CD14-positive monocyte (primary cell): Measurements from ENCODE around the gene ADGRF3. TPM values are rescaled to one million over a fixed set of nuclear protein-coding genes. Genes with fewer than 3 reads are reported as not detected.

ENCODE experiments used
- DNase-seq, 3 donors: peaks; one replicate each; pipeline ENCODE4 v3.0.0-alpha.2; 2011 to 2022
- H2AFZ ChIP-seq: 2 replicates; pipeline ENCODE4 v1.6.0; 2012; ENCODE audit warnings: mild to moderate bottlenecking, low read depth, low read length, inconsistent platforms; ENCODE audit not compliant: insufficient read depth, poor library complexity, severe bottlenecking
- H3K27ac ChIP-seq, 2 donors: 1 replicate in 1 of 2; 2 replicates in 1 of 2; pipeline ENCODE4 v1.5.1; 2012 to 2013; ENCODE audit warnings: low read length in 2 of 2, control low read depth in 1 of 2, inconsistent platforms in 1 of 2, low read depth in 1 of 2, mild to moderate bottlenecking in 1 of 2
- H3K27me3 ChIP-seq, 2 donors: one replicate each; pipeline versions ENCODE4 v1.6.0 to v1.6.1; 2011 to 2013; ENCODE audit warnings: low read length in 2 of 2; ENCODE audit not compliant: control insufficient read depth in 2 of 2, insufficient read depth in 2 of 2
- H3K36me3 ChIP-seq, 2 donors: replicated peaks in 1 of 2; 1 replicate in 1 of 2; 2 replicates in 1 of 2; pipeline versions ENCODE4 v1.5.1 to v1.6.1; 2012 to 2013; ENCODE audit warnings: low read length in 2 of 2, control low read depth in 1 of 2, inconsistent platforms in 1 of 2, mild to moderate bottlenecking in 1 of 2; ENCODE audit not compliant: insufficient read depth in 2 of 2, control insufficient read depth in 1 of 2
- H3K4me1 ChIP-seq, 2 donors: 1 replicate in 1 of 2; 2 replicates in 1 of 2; pipeline versions ENCODE4 v1.5.1 to v1.6.1; 2012 to 2013; ENCODE audit warnings: low read length in 2 of 2, control low read depth in 1 of 2, inconsistent platforms in 1 of 2, mild to moderate bottlenecking in 1 of 2, moderate library complexity in 1 of 2; ENCODE audit not compliant: insufficient read depth in 2 of 2, control insufficient read depth in 1 of 2
- H3K4me2 ChIP-seq: replicated peaks from 2 replicates; pipeline ENCODE3; 2012; ENCODE audit warnings: low read length, moderate library complexity, mild to moderate bottlenecking; ENCODE audit not compliant: poor library complexity, severe bottlenecking; ENCODE audit errors: extremely low read depth
- H3K4me3 ChIP-seq, 3 experiments: fragments of 200-600 bp in 1 of 3; sonication (generic) in 1 of 3; replicated peaks in 1 of 3; 1 replicate in 2 of 3; 2 replicates in 1 of 3; pipeline ENCODE4 v1.5.1; 2011 to 2013; ENCODE audit warnings: low read length in 3 of 3, mild to moderate bottlenecking in 3 of 3, control low read depth in 2 of 3, low read depth in 2 of 3, inconsistent platforms in 1 of 3, moderate library complexity in 1 of 3
- H3K79me2 ChIP-seq: 2 replicates; pipeline ENCODE4 v1.6.0; 2012; ENCODE audit warnings: mild to moderate bottlenecking, control low read depth, inconsistent platforms, low read length, moderate library complexity; ENCODE audit not compliant: insufficient read depth
- H3K9ac ChIP-seq: 2 replicates; pipeline ENCODE4 v1.6.0; 2017; ENCODE audit warnings: low read length, mild to moderate bottlenecking; ENCODE audit not compliant: insufficient read depth, poor library complexity, severe bottlenecking
- H3K9me3 ChIP-seq, 2 donors: replicated peaks in 1 of 2; 1 replicate in 1 of 2; 2 replicates in 1 of 2; pipeline versions ENCODE4 v1.5.1 to v1.6.1; 2012 to 2013; ENCODE audit warnings: low read length in 2 of 2, control low read depth in 1 of 2; ENCODE audit not compliant: control insufficient read depth in 1 of 2, insufficient read depth in 1 of 2
- H4K20me1 ChIP-seq: 2 replicates; pipeline ENCODE4 v1.6.0; 2012; ENCODE audit warnings: mild to moderate bottlenecking, low read length, control low read depth, moderate library complexity; ENCODE audit not compliant: insufficient read depth
- H3K27ac Mint-ChIP-seq, 7 donors: one replicate each; pipeline ENCODE4 v1.8.0; 2020; ENCODE audit warnings: mild to moderate bottlenecking in 7 of 7, mixed read lengths in 7 of 7, moderate library complexity in 6 of 7, inconsistent platforms in 2 of 7
- H3K27me3 Mint-ChIP-seq, 3 donors: one replicate each; pipeline ENCODE4 v1.8.0; 2021 to 2022; ENCODE audit warnings: low read depth in 3 of 3, mild to moderate bottlenecking in 3 of 3, mixed read lengths in 3 of 3, moderate library complexity in 3 of 3, inconsistent platforms in 1 of 3
- H3K36me3 Mint-ChIP-seq, 2 donors: one replicate each; pipeline ENCODE4 v1.8.0; 2020; ENCODE audit warnings: mixed read lengths in 2 of 2, inconsistent platforms in 1 of 2, mild to moderate bottlenecking in 1 of 2
- H3K4me1 Mint-ChIP-seq: one replicate; pipeline ENCODE4 v1.8.0; 2020; ENCODE audit warnings: mild to moderate bottlenecking, mixed read lengths
- H3K4me3 Mint-ChIP-seq, 2 donors: one replicate each; pipeline ENCODE4 v1.8.0; 2020; ENCODE audit warnings: mild to moderate bottlenecking in 2 of 2, mixed read lengths in 2 of 2, moderate library complexity in 1 of 2
- H3K9me3 Mint-ChIP-seq, 7 donors: one replicate each; pipeline ENCODE4 v1.8.0; 2020 to 2022; ENCODE audit warnings: mixed read lengths in 7 of 7, mild to moderate bottlenecking in 6 of 7, moderate library complexity in 6 of 7, inconsistent platforms in 2 of 7
- WGBS: methylation state at CpG from one replicate; pipeline ENCODE4 v1.1.5; 2013; ENCODE audit warnings: missing lambda C conversion rate; ENCODE audit not compliant: insufficient coverage; 5-methylcytosine and 5-hydroxymethylcytosine counted together
- intact Hi-C, 2 donors: fragments of 100-400 bp; cut with micrococcal nuclease; formaldehyde crosslinking; loops; one replicate each; pipeline versions ENCODE4 v1.15.0 to v1.15.1; 2023
- polyA plus RNA-seq, 3 donors: library from polyadenylated mRNA; depleted of rRNA in 1 of 3; unstranded in 2 of 3; stranded (reverse) in 1 of 3; fragments of 300-500 nt in 2 of 3; fragments of >200 nt in 1 of 3; fragmentation: Illumina TruSeq in 2 of 3; gene quantifications; 1 replicate in 2 of 3; 2 replicates in 1 of 3; pipeline ENCODE4 v1.2.3, GENCODE V29; 2012 to 2021
- TF ChIP-seq, protein P1 (sequence below): fragments of 200-600 bp; IDR thresholded peaks from one replicate; pipeline ENCODE4 v1.8.0; 2022; ENCODE audit warnings: antibody characterized with exemption, mild to moderate bottlenecking

Gene ADGRF3
- polyA plus RNA-seq, 3 donors, result 0.33 TPM; not detected in 2

- Mint-ChIP-seq H3K36me3 (peaks cover 12 to 16% of the 10 kb centered on the region in 2 donors), H3K4me3 (no peak overlapping the region), H3K27ac (peak overlapping the region in 3 of 7 donors; percentile 0 to 56 (median 8)), H3K27me3 (no peaks in the 10 kb centered on the region), H3K4me1 (peaks cover 3% of the 10 kb centered on the region), H3K9me3 (no peaks in the 10 kb centered on the region)
- DNase-seq, result no peak
- Histone ChIP-seq H4K20me1 (peaks cover 37% of the 10 kb centered on the region), H3K27me3 (no peaks in the 10 kb centered on the region), H3K79me2 (peaks cover 100% of the 10 kb centered on the region), H3K27ac (no peak overlapping the region), H3K4me3 (no peak overlapping the region), H3K36me3 (peaks cover 0 to 19% of the 10 kb centered on the region in 2 donors), H2AFZ (no peak overlapping the region), H3K9ac (no peak overlapping the region), H3K4me2 (no peak overlapping the region), H3K4me1 (no peaks in the 10 kb centered on the region), H3K9me3 (no peaks in the 10 kb centered on the region)
- intact Hi-C loops, result no loop called here
- no CpG with 5 or more reads among the region's 2 CpGs for WGBS
- TF ChIP-seq, protein P1, sequence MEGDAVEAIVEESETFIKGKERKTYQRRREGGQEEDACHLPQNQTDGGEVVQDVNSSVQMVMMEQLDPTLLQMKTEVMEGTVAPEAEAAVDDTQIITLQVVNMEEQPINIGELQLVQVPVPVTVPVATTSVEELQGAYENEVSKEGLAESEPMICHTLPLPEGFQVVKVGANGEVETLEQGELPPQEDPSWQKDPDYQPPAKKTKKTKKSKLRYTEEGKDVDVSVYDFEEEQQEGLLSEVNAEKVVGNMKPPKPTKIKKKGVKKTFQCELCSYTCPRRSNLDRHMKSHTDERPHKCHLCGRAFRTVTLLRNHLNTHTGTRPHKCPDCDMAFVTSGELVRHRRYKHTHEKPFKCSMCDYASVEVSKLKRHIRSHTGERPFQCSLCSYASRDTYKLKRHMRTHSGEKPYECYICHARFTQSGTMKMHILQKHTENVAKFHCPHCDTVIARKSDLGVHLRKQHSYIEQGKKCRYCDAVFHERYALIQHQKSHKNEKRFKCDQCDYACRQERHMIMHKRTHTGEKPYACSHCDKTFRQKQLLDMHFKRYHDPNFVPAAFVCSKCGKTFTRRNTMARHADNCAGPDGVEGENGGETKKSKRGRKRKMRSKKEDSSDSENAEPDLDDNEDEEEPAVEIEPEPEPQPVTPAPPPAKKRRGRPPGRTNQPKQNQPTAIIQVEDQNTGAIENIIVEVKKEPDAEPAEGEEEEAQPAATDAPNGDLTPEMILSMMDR, result no peak
These were observed 10.2 kb upstream of the ADGRF3 start for GRCh38 chr2:26356771-26357170.

DNA sequence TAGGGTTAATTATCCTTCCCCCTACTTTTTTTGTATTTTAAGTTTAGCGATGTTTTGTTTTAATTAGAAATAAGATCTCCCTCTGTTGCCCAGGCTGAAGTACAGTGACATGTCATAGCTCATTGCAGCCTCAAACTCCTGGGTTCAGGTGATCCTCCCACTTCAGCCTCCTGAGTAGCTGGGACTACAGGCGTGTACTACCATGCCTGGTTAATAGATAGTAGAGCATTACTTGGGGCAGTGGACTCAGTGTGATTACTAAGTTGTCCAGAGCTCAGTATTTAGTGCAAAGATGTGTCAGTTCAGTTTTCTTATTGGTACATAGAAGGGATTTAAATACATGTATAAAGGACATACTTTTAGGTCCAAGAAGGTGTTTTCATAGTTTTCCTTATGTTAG is 9.5 kb upstream of the ADGRF3 start:
- WGBS, result no CpG with 5 or more reads among the region's 2 CpGs
- intact Hi-C loops, result no loop called here
- H3K4me1 Mint-ChIP-seq, result peaks cover 3% of the 10 kb centered on the region

More for the DNA sequence above, 9.5 kb upstream of the ADGRF3 start:
- Mint-ChIP-seq H3K36me3 (peaks cover 11 to 14% of the 10 kb centered on the region in 2 donors), H3K27ac (peak overlapping the region in 3 of 7 donors; percentile 12 to 68 (median 53)), H3K9me3 (no peaks in the 10 kb centered on the region), H3K27me3 (no peaks in the 10 kb centered on the region), H3K4me3 (no peak overlapping the region)
- TF ChIP-seq, protein P1, result no peak
- no peaks in the 10 kb centered on the region for H3K4me1 ChIP-seq
- DNase-seq, result no peak
- no peak overlapping the region for H3K9ac ChIP-seq
- H4K20me1 ChIP-seq, result peaks cover 41% of the 10 kb centered on the region
- H3K4me2 ChIP-seq, result no peak overlapping the region
- no peak overlapping the region for H3K27ac ChIP-seq
- H3K79me2 ChIP-seq, result peaks cover 100% of the 10 kb centered on the region
- H3K36me3 ChIP-seq, result peaks cover 0 to 25% of the 10 kb centered on the region in 2 donors
- no peaks in the 10 kb centered on the region for H3K27me3 ChIP-seq
- no peak overlapping the region for H3K4me3 ChIP-seq
- H3K9me3 ChIP-seq, result no peaks in the 10 kb centered on the region
- H2AFZ ChIP-seq, result no peak overlapping the region
